ENCODE results near the gene ACTN2. TPM values are rescaled to one million over a fixed set of nuclear protein-coding genes. Genes with fewer than 3 reads are reported as not detected.
"Not testable (repeated sequence)": the region's sequence is repeated elsewhere in the genome, so short reads cannot be mapped to it uniquely, and the experiment has no call there.

The ACTN2 gene
- total and polyA plus RNA-seq, 4 donors, result 5.1 to 26.4 (median 12.0) TPM

DNA sequence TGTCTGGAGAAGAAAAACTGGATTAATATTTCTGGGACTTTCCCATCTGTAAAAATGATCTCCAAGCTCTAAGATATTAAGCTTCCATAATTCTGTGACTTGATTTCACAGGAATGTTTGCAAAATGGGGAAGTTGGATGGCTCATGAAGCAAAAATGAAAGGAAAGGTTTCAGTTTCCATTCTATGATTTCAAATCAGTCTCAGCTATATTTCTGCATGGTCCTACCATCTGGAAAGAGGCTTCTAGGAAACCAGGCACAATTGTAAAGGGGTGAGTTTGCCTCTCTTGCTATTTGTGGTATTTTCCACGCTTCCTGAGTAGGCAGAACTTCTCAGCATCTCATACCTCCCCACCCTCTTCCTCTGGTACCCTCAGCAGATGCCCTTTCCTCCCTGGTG, 22.4 kb upstream of the ACTN2 start:
- no peaks in the 10 kb centered on the region for H3K27me3 ChIP-seq (ENCODE audit: control insufficient read depth, insufficient read depth, low read length)
- no peak overlapping the region for H3K4me3 ChIP-seq (ENCODE audit: low read depth, low read length)
- H3K36me3 ChIP-seq (ENCODE audit: control insufficient read depth, insufficient read depth, low read length), result no peaks in the 10 kb centered on the region
- no peaks in the 10 kb centered on the region for H3K4me1 ChIP-seq (ENCODE audit: control insufficient read depth, insufficient read depth, low read length)
- no peak for DNase-seq (ENCODE audit: low read depth in 4 of 6, low spot score in 6 of 6)
- 80% methylated on average over 1 of the region's 1 CpG for WGBS (ENCODE audit: insufficient coverage)
- H3K9me3 ChIP-seq (ENCODE audit: control insufficient read depth, insufficient read depth, low read length), result no peaks in the 10 kb centered on the region
- H3K27ac ChIP-seq (ENCODE audit: low read depth, low read length), result no peak overlapping the region

DNA sequence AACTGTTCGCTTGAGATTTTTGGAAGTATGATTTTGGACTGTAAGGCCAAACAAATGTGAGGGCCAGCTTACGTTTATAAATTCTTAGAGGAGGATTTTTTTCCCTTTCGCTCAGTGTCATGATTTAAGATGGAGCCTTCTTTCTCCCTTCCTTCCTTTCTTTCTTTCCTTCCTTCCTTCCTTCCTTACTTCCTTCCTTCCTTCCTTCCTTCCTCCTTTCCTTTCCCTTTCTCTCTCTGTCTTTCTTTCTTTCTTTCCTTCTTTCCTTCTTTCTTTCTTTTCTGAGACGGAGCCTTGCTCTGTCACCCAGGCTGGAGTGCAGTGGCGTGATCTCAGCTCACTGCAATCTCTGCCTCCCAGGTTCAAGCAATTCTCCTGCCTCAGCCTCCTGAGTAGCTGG, 17.4 kb upstream of the ACTN2 start:
- 100% methylated on average over 2 of the region's 5 CpGs for WGBS (ENCODE audit: insufficient coverage)
- not testable (repeated sequence) for H3K27me3 ChIP-seq (ENCODE audit: control insufficient read depth, insufficient read depth, low read length); H3K4me3 ChIP-seq (ENCODE audit: low read depth, low read length); DNase-seq (ENCODE audit: low read depth in 4 of 6, low spot score in 6 of 6); H3K27ac ChIP-seq (ENCODE audit: low read depth, low read length); H3K36me3 ChIP-seq (ENCODE audit: control insufficient read depth, insufficient read depth, low read length); H3K4me1 ChIP-seq (ENCODE audit: control insufficient read depth, insufficient read depth, low read length); H3K9me3 ChIP-seq (ENCODE audit: control insufficient read depth, insufficient read depth, low read length)

GRCh38 chr1:236670060-236670459, 16.2 kb upstream of the ACTN2 start:
- no peak for DNase-seq (ENCODE audit: low read depth in 4 of 6, low spot score in 6 of 6)
- H3K4me3 ChIP-seq (ENCODE audit: low read depth, low read length), result no peak overlapping the region
- H3K4me1 ChIP-seq (ENCODE audit: control insufficient read depth, insufficient read depth, low read length), result no peaks in the 10 kb centered on the region
- no peaks in the 10 kb centered on the region for H3K36me3 ChIP-seq (ENCODE audit: control insufficient read depth, insufficient read depth, low read length)
- WGBS (ENCODE audit: insufficient coverage), result 70% methylated on average over 4 of the region's 7 CpGs
- no peak overlapping the region for H3K27ac ChIP-seq (ENCODE audit: low read depth, low read length)
- no peaks in the 10 kb centered on the region for H3K27me3 ChIP-seq (ENCODE audit: control insufficient read depth, insufficient read depth, low read length)
- H3K9me3 ChIP-seq (ENCODE audit: control insufficient read depth, insufficient read depth, low read length), result no peaks in the 10 kb centered on the region

GRCh38 chr1:236673289-236673919, 12.9 kb upstream of the ACTN2 start:
- H3K27ac ChIP-seq (ENCODE audit: low read depth, low read length), result no peak overlapping the region
- no peak for DNase-seq (ENCODE audit: low read depth in 4 of 6, low spot score in 6 of 6)
- no peaks in the 10 kb centered on the region for H3K9me3 ChIP-seq (ENCODE audit: control insufficient read depth, insufficient read depth, low read length)
- H3K4me1 ChIP-seq (ENCODE audit: control insufficient read depth, insufficient read depth, low read length), result no peaks in the 10 kb centered on the region
- H3K27me3 ChIP-seq (ENCODE audit: control insufficient read depth, insufficient read depth, low read length), result no peaks in the 10 kb centered on the region
- no peaks in the 10 kb centered on the region for H3K36me3 ChIP-seq (ENCODE audit: control insufficient read depth, insufficient read depth, low read length)
- no peak overlapping the region for H3K4me3 ChIP-seq (ENCODE audit: low read depth, low read length)
- 87% methylated on average over 3 of the region's 5 CpGs for WGBS (ENCODE audit: insufficient coverage)

DNA sequence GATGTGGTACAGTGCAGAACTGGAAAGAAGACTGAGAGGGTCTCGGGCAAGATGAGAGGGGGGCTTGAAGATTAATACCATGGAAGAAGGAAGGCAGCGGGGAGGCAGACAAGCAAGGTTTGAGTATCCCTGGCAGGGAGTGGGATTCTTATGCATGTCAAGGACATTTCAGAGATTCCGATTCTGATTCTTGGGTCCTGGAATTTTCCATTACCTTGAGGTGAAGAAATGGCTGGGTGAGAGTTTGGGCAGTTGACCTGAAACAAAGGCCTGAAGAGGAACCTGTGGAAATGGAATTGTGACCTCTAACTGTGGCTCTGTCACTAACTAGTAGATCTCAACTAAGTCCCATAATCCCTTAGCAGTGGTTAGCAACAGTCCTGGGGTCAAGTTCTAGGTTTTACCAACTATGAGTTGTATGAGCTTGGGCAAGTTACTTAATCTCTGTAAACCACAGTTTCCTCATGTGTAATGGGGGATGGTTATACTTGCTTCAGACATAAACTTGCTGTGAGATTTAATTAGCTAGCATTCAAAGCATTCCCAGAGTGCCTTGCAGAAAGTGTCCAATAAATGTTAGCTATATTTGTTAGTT, 8.6 kb upstream of the ACTN2 start:
- Histone ChIP-seq H3K9me3 (ENCODE audit: control insufficient read depth, insufficient read depth, low read length) (no peaks in the 10 kb centered on the region), H3K4me1 (ENCODE audit: control insufficient read depth, insufficient read depth, low read length) (no peaks in the 10 kb centered on the region), H3K27me3 (ENCODE audit: control insufficient read depth, insufficient read depth, low read length) (no peaks in the 10 kb centered on the region), H3K36me3 (ENCODE audit: control insufficient read depth, insufficient read depth, low read length) (no peaks in the 10 kb centered on the region), H3K27ac (ENCODE audit: low read depth, low read length) (no peak overlapping the region), H3K4me3 (ENCODE audit: low read depth, low read length) (no peak overlapping the region)
- DNase-seq (ENCODE audit: low read depth in 4 of 6, low spot score in 6 of 6), result no peak
- 83% methylated on average over 3 of the region's 3 CpGs for WGBS (ENCODE audit: insufficient coverage)

- Histone ChIP-seq H3K27ac (ENCODE audit: low read depth, low read length) (no peak overlapping the region), H3K36me3 (ENCODE audit: control insufficient read depth, insufficient read depth, low read length) (no peaks in the 10 kb centered on the region), H3K27me3 (ENCODE audit: control insufficient read depth, insufficient read depth, low read length) (peaks cover 2% of the 10 kb centered on the region), H3K9me3 (ENCODE audit: control insufficient read depth, insufficient read depth, low read length) (peaks cover 2% of the 10 kb centered on the region), H3K4me3 (ENCODE audit: low read depth, low read length) (no peak overlapping the region), H3K4me1 (ENCODE audit: control insufficient read depth, insufficient read depth, low read length) (peaks cover 5% of the 10 kb centered on the region)
- WGBS (ENCODE audit: insufficient coverage), result 93% methylated on average over 3 of the region's 3 CpGs
- DNase-seq (ENCODE audit: low read depth in 4 of 6, low spot score in 6 of 6), result peak in 1 of 6 donors; percentile 23
Measured at GRCh38 chr1:236681219-236681618, 5.1 kb upstream of the ACTN2 start.

- Histone ChIP-seq H3K9me3 (ENCODE audit: control insufficient read depth, insufficient read depth, low read length) (peaks cover 2% of the 10 kb centered on the region), H3K4me1 (ENCODE audit: control insufficient read depth, insufficient read depth, low read length) (peaks cover 17% of the 10 kb centered on the region), H3K27me3 (ENCODE audit: control insufficient read depth, insufficient read depth, low read length) (peaks cover 2% of the 10 kb centered on the region), H3K27ac (ENCODE audit: low read depth, low read length) (no peak overlapping the region), H3K4me3 (ENCODE audit: low read depth, low read length) (no peak overlapping the region), H3K36me3 (ENCODE audit: control insufficient read depth, insufficient read depth, low read length) (no peaks in the 10 kb centered on the region)
- 87% methylated on average over 9 of the region's 12 CpGs for WGBS (ENCODE audit: insufficient coverage)
- peak in 2 of 6 donors; percentile 11 to 30 for DNase-seq (ENCODE audit: low read depth in 4 of 6, low spot score in 6 of 6)
Measured at GRCh38 chr1:236685205-236685916, 938 bp upstream of the ACTN2 start.

- 6% methylated on average over 31 of the region's 31 CpGs for WGBS (ENCODE audit: insufficient coverage)
- H3K4me1 ChIP-seq (ENCODE audit: control insufficient read depth, insufficient read depth, low read length), result peaks cover 17% of the 10 kb centered on the region
- H3K27me3 ChIP-seq (ENCODE audit: control insufficient read depth, insufficient read depth, low read length), result peaks cover 2% of the 10 kb centered on the region
- H3K27ac ChIP-seq (ENCODE audit: low read depth, low read length), result no peak overlapping the region
- H3K9me3 ChIP-seq (ENCODE audit: control insufficient read depth, insufficient read depth, low read length), result peaks cover 2% of the 10 kb centered on the region
- peak in 2 of 6 donors; percentile 28 to 39 for DNase-seq (ENCODE audit: low read depth in 4 of 6, low spot score in 6 of 6)
- peak overlapping the region; percentile 35 for H3K4me3 ChIP-seq (ENCODE audit: low read depth, low read length)
- no peaks in the 10 kb centered on the region for H3K36me3 ChIP-seq (ENCODE audit: control insufficient read depth, insufficient read depth, low read length)
Measured at GRCh38 chr1:236686815-236687160, 489 bp downstream of the ACTN2 start.

- 64% methylated on average over 4 of the region's 8 CpGs for WGBS (ENCODE audit: insufficient coverage)
- no peak overlapping the region for H3K27ac ChIP-seq (ENCODE audit: low read depth, low read length)
Measured at GRCh38 chr1:236687273-236687672, 974 bp downstream of the ACTN2 start.

GRCh38 chr1:236688705-236689104, 2.4 kb downstream of the ACTN2 start:
- no peak for DNase-seq (ENCODE audit: low read depth in 4 of 6, low spot score in 6 of 6)
- no peak overlapping the region for H3K27ac ChIP-seq (ENCODE audit: low read depth, low read length)
- peaks cover 2% of the 10 kb centered on the region for H3K27me3 ChIP-seq (ENCODE audit: control insufficient read depth, insufficient read depth, low read length)
- H3K4me3 ChIP-seq (ENCODE audit: low read depth, low read length), result no peak overlapping the region
- 80% methylated on average over 2 of the region's 4 CpGs for WGBS (ENCODE audit: insufficient coverage)
- peaks cover 28% of the 10 kb centered on the region for H3K4me1 ChIP-seq (ENCODE audit: control insufficient read depth, insufficient read depth, low read length)
- H3K36me3 ChIP-seq (ENCODE audit: control insufficient read depth, insufficient read depth, low read length), result no peaks in the 10 kb centered on the region
- peaks cover 2% of the 10 kb centered on the region for H3K9me3 ChIP-seq (ENCODE audit: control insufficient read depth, insufficient read depth, low read length)

More at GRCh38 chr1:236687273-236687672, 974 bp downstream of the ACTN2 start:
- DNase-seq (ENCODE audit: low read depth in 4 of 6, low spot score in 6 of 6), result peak in 1 of 6 donors; percentile 7
- Histone ChIP-seq H3K9me3 (ENCODE audit: control insufficient read depth, insufficient read depth, low read length) (peaks cover 2% of the 10 kb centered on the region), H3K36me3 (ENCODE audit: control insufficient read depth, insufficient read depth, low read length) (no peaks in the 10 kb centered on the region), H3K4me1 (ENCODE audit: control insufficient read depth, insufficient read depth, low read length) (peaks cover 17% of the 10 kb centered on the region), H3K27me3 (ENCODE audit: control insufficient read depth, insufficient read depth, low read length) (peaks cover 2% of the 10 kb centered on the region), H3K4me3 (ENCODE audit: low read depth, low read length) (peak overlapping the region; percentile 35)

Measured in spinal cord (tissue), 10 donors.